NCI-H82 treated with DMSO at 0.1 percent for 48 hours (cell line): Measurements from ENCODE around the gene RNF167.

Experiments
- DNase-seq: peaks from one replicate; lab custom pipeline; 2025; ENCODE audit not compliant: unreplicated experiment; lab: John Stamatoyannopoulos, UW

Gene RNF167

DNA sequence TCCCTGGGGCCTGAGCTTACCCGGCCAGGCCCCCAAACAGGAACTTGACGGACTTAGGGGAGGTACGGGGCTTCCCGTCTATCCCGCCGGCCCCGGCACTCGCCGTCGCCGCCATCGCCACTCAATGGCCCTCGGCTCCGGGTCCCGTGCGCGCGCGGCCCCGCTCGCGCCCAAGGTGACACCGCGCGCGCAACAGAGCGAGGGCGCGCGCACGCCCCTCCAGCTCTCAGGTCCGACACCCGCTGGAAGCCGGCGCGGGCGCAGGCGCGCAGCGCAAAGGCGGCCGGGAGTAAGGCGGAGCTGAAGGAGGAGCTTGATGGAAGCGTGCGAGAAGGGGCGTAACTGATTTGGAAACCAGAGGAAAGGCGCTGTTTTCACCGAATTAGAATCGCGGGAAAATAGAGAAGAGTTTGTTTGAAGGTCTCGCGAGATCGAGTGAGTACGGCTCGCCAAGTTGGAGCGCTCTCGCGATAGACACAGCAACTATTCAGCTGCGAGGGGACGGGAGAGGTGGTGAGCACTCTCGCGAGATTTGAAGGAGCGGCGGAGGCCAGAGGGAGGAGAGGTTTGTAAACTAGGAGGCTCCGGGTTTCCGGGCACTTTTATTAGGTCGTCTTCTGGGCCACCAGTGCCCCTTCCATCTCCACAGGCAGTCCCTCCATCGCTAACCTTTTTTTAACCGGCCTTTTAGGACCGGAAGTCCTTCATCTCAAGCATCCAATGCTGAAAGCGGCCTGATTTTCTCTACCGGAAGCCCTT is at the start of gene RNF167, which contains the start of gene SLC25A11:
TSS of gene RNF167 (plus strand) at position 473 of the 759 bp plus-strand sequence. CDS start 642 bp downstream, outside the sequence.
TSS of gene SLC25A11 (minus strand) at position 251 of the 759 bp plus-strand sequence. CDS start at position 115, 136 bp downstream.
- peak; percentile 97 for DNase-seq

DNA sequence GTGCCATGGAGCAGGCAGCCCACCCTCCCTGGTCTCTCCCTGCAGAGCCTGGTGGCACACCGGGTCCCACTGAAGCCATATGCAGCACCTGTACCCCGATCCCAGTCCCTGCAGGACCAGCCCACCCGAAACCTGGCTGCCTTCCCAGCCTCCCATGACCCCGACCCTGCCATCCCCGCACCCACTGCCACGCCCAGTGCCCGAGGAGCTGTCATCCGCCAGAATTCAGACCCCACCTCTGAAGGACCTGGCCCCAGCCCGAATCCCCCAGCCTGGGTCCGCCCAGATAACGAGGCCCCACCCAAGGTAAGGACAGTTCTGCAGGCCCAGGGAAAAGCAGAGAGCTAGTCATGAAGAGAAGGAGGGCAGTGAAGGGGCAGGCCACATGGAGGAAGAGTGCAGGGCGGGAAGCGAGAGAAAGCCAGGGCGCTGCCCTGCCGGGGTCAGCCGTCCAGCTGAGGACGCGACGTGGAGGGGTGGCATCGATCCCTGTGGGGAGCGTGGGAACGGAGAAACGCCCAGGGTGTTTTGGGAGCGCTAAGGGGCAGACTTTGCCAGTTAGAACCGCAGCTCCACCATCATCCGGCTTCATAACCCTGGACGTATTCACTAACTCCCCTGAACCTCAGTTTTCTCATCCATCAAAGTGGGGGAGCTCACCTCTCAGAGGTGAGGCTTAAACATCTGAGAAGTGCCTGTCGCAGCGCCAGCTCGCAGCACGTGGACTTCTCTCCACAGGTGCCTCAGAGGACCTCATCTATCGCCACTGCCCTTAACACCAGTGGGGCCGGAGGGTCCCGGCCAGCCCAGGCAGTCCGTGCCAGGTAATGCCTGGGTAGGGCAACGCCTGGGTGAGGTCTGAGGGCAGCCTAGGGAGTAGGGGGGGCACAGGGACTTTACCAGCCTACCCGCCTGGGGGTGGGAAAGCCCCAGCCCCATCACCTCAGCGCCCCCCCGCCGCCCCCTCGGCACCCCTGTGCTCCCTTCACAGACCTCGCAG is 48.4 kb upstream of the RNF167 start:
- no peak for DNase-seq

DNA sequence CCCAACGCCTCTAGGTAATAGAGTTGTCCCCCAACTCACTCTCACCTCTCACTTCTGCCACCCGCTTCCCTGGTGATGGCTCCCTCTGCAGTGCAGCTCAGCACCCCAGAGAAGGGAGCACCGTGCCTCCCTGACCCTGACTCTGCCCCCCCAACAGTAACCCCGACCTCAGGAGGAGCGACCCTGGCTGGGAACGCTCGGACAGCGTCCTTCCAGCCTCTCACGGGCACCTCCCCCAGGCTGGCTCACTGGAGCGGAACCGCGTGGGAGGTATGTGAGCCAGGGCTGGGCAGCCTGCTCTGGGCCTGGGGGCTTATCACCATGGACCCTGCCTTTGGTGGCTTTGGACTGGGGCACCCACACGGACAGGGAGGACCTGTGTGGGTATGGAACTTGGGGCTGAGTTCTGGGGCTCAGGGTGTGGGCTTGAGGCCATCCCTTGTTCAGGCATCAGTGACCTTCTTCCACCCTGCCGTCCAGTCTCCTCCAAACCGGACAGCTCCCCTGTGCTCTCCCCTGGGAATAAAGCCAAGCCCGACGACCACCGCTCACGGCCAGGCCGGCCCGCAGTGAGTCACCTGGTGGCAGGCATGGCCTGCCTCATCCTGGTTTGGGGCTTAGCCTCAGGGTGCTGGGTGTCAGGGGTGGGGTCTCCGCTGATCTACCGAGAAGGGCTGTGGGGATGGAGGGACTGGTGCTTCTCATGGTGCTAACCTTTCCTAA is 47.4 kb upstream of the RNF167 start:
- no peak for DNase-seq

DNA sequence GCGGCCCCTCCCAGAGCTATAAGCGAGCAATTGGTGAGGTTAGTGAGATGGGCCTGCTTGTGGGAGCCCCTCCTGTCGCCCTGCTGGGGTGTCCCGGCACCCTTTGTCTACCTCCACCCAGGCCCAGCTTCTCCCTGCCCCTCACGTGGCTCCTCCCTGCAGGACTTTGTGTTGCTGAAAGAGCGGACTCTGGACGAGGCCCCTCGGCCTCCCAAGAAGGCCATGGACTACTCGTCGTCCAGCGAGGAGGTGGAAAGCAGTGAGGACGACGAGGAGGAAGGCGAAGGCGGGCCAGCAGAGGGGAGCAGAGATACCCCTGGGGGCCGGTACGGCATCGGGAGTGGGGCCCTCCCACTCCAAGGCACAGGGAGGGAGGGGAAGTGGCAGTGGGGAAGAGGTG is 46.8 kb upstream of the RNF167 start:
- no peak for DNase-seq

DNA sequence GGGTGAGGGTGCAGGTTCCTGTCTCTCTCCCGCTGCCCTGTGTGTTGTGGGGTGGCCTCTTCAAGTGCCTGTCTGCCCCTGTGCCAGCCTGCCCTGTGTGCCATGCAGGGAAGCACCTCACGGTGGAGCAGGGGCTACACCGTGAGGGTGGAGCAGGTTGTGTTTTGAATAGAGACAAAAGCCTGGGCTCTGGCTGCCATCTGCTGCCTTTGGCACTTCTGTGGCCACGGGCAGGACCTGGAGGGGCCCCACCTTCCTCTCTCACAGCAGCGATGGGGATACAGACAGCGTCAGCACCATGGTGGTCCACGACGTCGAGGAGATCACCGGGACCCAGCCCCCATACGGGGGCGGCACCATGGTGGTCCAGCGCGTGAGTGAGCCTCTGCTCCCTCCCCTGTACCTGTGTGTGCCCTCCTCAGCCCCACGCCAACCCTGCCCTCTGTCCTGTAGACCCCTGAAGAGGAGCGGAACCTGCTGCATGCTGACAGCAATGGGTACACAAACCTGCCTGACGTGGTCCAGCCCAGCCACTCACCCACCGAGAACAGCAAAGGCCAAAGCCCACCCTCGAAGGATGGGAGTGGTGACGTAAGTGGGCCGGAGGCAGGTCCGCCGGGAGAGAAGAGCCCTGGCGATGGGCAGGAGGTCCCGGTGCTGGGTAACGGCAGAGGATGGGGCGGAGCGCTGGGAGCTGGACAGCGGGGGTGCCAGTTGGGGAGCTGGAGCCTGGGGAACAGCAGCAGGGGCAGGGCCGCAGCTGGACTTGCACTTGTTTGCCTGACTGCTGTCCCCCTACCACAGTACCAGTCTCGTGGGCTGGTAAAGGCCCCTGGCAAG is 46.1 kb upstream of the RNF167 start:
- DNase-seq, result no peak

DNA sequence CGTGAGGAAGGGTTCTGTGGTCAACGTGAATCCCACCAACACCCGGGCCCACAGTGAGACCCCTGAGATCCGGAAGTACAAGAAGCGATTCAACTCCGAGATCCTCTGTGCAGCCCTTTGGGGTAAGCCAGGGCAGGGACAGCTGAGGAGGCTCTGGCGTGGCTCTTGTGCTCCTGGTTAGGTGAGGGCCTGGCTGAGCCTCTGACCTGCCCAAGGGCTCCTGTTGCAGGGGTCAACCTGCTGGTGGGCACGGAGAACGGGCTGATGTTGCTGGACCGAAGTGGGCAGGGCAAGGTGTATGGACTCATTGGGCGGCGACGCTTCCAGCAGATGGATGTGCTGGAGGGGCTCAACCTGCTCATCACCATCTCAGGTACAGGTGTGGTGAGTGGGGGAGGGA is 44.9 kb upstream of the RNF167 start:
- DNase-seq, result no peak

DNA sequence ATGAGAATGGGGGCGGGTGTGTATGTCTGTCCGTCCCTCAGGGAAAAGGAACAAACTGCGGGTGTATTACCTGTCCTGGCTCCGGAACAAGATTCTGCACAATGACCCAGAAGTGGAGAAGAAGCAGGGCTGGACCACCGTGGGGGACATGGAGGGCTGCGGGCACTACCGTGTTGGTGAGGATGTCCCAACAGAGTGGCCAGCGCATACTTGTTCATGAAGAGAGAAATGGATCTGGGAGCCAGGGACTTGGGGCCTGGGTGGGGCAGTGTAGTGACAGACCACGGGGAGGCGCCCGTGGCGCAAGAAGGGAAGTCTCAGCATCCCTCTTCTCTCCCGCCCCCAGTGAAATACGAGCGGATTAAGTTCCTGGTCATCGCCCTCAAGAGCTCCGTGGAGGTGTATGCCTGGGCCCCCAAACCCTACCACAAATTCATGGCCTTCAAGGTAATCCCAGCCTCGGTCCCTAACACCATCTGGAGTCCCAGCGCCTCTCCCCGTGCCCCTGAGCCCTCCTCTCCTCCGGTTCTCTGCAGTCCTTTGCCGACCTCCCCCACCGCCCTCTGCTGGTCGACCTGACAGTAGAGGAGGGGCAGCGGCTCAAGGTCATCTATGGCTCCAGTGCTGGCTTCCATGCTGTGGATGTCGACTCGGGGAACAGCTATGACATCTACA is 44.3 kb upstream of the RNF167 start:
- DNase-seq, result peak; percentile 29

DNA sequence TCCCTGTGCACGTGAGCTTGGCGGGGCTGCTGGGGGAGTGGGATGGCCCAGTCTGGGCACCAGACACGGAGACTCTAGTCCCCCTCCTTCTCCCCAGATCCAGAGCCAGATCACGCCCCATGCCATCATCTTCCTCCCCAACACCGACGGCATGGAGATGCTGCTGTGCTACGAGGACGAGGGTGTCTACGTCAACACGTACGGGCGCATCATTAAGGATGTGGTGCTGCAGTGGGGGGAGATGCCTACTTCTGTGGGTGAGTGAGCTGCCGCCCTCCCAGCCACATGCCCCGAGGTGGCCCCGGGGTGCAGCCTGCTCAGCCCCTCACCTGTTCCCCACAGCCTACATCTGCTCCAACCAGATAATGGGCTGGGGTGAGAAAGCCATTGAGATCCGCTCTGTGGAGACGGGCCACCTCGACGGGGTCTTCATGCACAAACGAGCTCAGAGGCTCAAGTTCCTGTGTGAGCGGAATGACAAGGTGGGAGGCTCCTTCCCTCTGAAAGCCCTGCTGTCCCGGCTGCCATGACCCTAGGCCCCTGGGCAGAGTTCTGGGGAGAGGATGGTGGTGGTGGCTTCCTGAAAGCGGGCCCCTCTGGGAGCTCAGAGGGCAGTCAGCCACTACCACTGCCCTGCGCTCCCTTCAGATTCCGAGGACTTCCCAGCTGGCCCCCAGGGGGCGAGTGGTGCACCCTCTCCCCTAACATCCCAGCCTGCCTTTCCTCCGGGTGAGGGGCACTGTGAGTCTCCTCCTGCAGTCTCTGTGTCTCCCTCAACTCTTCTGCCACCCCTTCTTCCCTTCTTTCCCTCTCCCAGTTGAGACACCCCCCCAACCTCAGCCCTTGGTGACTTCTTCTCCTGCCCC is 43.5 kb upstream of the RNF167 start:
- DNase-seq, result no peak

DNA sequence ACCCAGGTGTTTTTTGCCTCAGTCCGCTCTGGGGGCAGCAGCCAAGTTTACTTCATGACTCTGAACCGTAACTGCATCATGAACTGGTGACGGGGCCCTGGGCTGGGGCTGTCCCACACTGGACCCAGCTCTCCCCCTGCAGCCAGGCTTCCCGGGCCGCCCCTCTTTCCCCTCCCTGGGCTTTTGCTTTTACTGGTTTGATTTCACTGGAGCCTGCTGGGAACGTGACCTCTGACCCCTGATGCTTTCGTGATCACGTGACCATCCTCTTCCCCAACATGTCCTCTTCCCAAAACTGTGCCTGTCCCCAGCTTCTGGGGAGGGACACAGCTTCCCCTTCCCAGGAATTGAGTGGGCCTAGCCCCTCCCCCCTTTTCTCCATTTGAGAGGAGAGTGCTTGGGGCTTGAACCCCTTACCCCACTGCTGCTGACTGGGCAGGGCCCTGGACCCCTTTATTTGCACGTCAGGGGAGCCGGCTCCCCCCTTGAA is 42.8 kb upstream of the RNF167 start:
- DNase-seq, result no peak

DNA sequence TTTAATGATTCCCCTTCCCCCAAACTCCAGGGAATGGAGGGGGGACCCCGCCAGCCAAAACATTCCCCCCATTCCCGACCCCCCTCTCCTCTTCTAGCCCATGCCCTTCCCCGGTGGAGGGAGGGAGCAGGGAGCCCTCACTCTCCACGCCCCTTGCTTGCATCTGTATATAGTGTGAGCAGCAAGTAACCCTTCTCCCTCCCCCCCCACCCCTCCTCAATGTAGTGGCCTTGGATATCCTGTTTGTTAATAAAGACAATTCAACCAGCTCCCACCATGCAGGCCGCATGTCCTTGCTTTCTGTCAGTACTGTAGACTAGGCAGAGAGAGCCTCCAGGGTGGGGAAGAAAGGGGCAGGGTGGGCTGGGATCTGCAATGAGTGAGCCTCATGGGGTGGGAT is 42.3 kb upstream of the RNF167 start:
- DNase-seq, result no peak

DNA sequence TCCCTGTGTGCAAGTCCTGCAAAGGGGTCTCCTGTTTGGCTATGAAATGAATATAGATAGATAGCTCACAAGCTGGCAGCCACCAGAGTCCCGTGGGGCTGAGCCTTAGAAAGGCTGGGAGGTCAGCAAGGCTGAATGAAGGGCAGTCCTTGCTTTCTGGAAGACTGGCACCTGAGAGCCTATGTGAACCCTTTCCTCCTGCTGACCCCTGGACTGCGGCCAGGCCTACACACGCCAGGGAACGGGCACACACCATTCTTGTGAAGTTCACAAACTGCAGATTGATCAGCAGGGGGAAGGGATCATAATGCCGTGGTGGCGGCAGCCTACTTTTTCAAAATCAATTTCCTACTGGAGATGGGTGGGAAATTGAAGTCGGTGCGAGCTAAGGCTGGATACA is 41.7 kb upstream of the RNF167 start:
- DNase-seq, result no peak

DNA sequence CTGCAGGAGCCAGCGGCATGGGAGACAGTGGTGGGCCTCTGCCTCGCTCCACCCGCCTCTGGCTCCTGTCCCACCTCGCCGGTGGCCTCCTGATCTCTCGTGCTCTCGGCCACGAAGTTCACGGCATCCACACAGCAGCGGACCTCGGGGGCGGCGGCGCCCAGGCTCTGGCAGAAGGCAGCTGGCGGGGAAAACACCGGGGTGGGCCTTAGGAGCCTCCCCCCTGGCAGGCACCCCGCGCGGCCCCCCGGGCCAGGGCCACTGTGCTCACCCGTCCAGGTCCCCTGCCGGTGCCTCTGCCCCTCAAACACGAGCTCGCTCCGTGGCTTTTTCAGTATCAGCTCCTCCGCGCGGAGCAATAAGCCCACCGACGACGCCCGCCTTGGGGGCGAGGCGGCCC is 41.1 kb upstream of the RNF167 start:
- no peak for DNase-seq

DNA sequence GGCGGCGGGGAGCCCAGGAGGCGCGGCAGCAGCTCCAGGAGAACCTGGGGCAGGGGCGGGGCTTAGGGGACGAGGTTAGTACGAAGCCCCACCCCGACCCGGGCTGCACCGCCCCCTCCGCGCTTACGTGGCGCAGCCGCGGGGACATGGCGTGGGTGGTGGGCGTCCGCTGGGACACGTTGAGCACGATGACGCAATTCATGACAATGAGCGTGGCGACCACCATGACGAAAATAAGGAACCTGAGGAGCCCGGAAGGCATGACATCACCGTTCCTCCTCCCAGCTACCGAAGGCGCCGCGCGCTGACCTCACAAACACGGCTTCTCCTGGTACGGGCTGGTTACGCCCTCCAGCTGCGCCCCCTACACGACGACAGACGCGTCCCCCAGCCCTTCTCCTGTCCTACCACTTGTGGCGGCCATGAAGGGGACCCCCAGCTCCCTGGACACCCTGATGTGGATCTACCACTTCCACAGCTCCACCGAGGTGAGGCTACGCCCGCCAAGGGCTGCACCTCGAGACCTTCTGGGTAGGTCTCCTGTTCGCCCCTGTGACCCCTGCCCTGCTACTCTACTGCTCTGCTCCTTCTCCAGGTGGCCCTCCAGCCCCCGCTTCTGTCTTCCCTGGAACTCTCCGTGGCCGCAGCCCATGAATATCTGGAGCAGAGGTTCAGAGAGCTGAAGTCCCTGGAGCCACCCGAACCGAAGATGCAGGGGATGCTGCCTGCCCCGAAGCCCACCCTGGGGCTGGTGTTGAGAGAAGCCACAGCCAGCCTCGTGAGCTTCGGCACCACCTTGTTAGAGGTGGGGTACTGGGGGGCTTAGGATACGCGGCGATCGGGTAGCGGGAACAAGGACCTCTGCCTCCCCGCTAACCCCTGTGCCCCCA is 40.5 kb upstream of the RNF167 start, which contains the start of gene C17orf107:
TSS of gene C17orf107 (plus strand) at position 196 of the 890 bp plus-strand sequence. CDS start at position 423, 227 bp downstream.
- no peak for DNase-seq

DNA sequence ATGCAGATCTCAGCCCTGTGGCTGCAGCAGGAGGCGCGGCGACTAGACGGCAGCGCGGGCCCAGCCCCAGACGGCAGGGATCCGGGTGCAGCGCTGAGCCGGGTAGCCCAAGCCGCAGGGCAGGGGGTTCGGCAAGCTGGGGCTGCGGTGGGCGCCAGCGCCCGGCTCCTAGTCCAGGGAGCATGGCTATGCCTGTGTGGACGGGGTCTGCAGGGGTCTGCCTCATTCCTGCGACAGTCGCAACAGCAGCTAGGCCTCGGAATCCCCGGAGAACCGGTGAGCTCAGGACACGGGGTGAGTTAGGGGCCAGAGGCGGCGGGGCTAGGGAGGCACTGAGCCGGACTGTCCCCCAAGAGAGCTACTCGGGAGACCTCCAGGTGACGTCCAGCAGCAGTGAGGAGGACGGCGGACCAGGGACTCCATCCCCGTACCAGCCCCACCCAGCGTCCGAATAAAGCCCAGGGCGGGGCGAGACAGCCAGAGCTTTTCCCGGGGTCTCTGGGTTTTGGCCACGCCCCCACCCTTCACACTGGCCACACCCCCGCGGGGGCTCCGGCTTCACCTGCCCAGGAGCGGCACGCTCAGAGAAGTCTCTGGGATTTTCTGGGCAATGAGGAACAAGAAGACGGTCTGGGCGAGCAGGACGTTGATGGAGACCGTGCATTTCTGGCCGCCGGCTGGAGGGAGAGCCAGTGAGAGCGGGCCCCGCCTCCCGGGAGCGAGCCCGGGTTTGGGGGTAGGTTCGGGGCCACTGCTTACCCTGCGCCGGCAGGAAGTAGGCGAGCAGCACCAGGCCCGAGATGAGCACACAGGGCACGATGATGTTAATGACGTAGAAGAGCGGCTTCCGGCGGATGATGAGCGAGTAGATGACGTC is 39.6 kb upstream of the RNF167 start:
- no peak for DNase-seq

DNA sequence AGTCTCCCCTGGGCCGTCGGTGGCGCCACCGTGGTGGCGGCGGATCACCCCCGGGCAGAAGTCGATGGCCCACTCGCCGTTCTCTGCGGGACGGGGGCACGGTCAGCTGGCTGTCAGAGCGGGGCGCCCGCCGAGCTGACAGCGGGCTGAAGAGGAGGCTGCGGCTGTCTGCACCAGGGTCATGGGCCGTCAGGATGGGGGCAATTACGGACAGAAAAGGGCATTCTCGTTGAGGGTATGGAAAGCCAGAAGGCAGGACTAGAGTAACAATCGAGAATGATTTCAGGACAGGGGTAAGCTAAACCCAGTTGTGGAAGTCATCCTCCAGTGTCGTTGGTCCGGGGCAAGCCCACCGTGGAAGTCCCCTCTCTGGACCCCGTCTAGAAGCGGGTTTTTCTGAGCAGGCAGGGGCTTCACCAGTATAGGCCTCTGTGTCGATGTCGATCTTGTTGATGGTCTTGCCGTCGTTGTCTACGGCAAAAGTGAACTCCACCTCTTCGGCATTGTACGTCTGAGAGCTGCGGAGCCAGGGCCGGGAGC is 38.9 kb upstream of the RNF167 start:
- no peak for DNase-seq

DNA sequence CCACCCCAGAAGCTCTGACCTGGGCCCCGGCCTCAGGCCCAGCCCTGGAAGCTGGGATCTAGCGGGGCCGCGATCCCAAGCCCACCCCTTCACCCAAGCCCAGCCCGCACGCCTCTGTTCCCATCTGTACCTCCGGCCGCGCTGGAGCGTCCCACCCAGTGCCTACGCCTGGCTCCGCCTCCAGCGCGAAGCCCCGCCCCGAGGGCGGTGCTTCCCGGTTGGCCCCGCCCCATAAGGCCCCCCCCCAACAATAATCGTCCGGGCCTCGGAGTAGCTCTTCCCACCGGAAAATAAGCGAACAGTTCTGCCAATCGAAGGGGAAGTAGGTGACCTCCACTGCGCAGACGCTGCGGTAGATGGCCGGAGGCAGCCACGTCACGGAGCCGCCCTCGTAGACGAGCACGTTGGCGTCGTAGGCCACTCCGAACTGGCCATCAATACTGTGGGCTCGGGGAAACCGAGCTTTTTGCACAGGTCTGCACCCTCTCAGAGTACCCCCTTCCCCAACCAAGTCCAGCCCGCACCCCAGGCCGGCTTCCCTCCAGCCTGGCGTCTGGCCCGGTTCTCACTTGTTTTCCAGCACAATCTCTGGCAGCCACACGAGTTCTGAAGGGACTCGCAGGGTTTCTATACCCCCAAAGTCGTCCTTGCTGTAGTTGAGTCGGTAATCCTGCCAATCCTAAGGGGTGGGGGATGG is 38.3 kb upstream of the RNF167 start:
- DNase-seq, result no peak
